Smooth muscle cell (in vitro differentiated cells): ENCODE data around the gene PTCHD1. TPM values are rescaled to one million over a fixed set of nuclear protein-coding genes. Genes with fewer than 3 reads are reported as not detected.

Experiments used
- DNase-seq: peaks from one replicate; lab custom pipeline; 2025; ENCODE audit not compliant: unreplicated experiment; lab: John Stamatoyannopoulos, UW
- H2AFZ ChIP-seq: fragments of 200-600 bp; sonication (generic); 2 replicates; pipeline ENCODE4 v1.6.0; 2016; ENCODE audit warnings: antibody characterized with exemption, low read depth, mild to moderate bottlenecking
- H3F3A ChIP-seq: fragments of 200-600 bp; sonication (generic); 2 replicates; pipeline ENCODE4 v1.6.0; 2017; ENCODE audit warnings: antibody characterized with exemption, low read depth
- H3K27ac ChIP-seq: fragments of 200-600 bp; sonication (generic); 2 replicates; pipeline ENCODE4 v1.5.1; 2016; ENCODE audit warnings: low read depth, mild to moderate bottlenecking
- H3K27me3 ChIP-seq: fragments of 200-600 bp; sonication (generic); 2 replicates; pipeline ENCODE4 v1.6.1; 2016; ENCODE audit warnings: low read depth, mild to moderate bottlenecking
- H3K36me3 ChIP-seq: fragments of 200-600 bp; sonication (generic); 2 replicates; pipeline ENCODE4 v1.5.1; 2016; ENCODE audit warnings: low read depth
- H3K4me1 ChIP-seq: fragments of 200-600 bp; sonication (generic); 2 replicates; pipeline ENCODE4 v1.5.1; 2016; ENCODE audit warnings: low read depth
- H3K4me2 ChIP-seq: fragments of 200-600 bp; sonication (generic); 2 replicates; pipeline ENCODE4 v1.6.0; 2016; ENCODE audit warnings: mild to moderate bottlenecking
- H3K4me3 ChIP-seq: fragments of 200-600 bp; sonication (generic); 2 replicates; pipeline ENCODE4 v1.5.1; 2016; ENCODE audit warnings: mild to moderate bottlenecking
- H3K79me2 ChIP-seq: fragments of 200-600 bp; sonication (generic); 2 replicates; pipeline ENCODE4 v1.6.0; 2016; ENCODE audit warnings: low read depth, mild to moderate bottlenecking
- H3K9ac ChIP-seq: fragments of 200-600 bp; sonication (generic); 2 replicates; pipeline ENCODE4 v1.6.0; 2016; ENCODE audit warnings: low read depth
- H3K9me3 ChIP-seq: fragments of 200-600 bp; sonication (generic); replicated peaks from 2 replicates; pipeline ENCODE4 v1.5.1; 2016; ENCODE audit warnings: low read depth
- H4K20me1 ChIP-seq: fragments of 200-600 bp; sonication (generic); 2 replicates; pipeline ENCODE4 v1.6.0; 2016; ENCODE audit warnings: low read depth
- CTCF ChIP-seq: fragments of 200-600 bp; sonication (generic); IDR thresholded peaks from 2 replicates; pipeline ENCODE4 v1.5.1; 2017; ENCODE audit warnings: borderline replicate concordance, mild to moderate bottlenecking, antibody characterized with exemption; ENCODE audit not compliant: insufficient read depth, poor library complexity, severe bottlenecking
- WGBS: methylation state at CpG from one replicate; pipeline ENCODE4 v1.1.7; 2016; ENCODE audit warnings: low lambda C conversion rate; 5-methylcytosine and 5-hydroxymethylcytosine counted together
- polyA plus RNA-seq: library from polyadenylated mRNA; unstranded; fragments of >200 nt; fragmentation: Nextera tagmentation; extraction: Ambion mirVana; gene quantifications from 2 replicates; pipeline ENCODE4 v1.2.1, GENCODE V29; 2016
- total RNA-seq: library from RNA; depleted of rRNA; stranded (reverse); fragments of >200 nt; gene quantifications from 2 replicates; pipeline ENCODE4 v1.2.3, GENCODE V29; 2014

Gene PTCHD1
- total and polyA plus RNA-seq, 2 experiments from 2014 or later, result 0.40 to 0.87 TPM

DNA sequence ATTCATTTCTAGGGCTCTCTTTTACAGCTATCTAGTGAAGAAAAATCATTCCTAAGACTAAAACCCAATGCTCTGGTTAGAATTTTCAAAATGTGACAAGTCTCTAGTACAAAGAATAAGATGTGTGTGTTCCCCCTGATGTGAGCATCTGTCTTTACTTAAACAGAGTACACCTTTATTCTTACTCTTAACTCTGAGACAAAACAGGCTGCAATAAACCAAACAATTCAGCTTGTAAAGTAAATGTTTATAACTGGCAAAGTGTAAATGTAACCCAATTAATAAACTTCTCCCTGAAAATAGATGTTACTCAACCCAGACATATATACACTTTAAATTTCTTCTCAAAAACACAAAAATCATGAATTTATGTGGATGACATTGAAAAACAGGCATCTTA, 51.6 kb downstream of the PTCHD1 start:
- TF ChIP-seq CTCF, result no peak

DNA sequence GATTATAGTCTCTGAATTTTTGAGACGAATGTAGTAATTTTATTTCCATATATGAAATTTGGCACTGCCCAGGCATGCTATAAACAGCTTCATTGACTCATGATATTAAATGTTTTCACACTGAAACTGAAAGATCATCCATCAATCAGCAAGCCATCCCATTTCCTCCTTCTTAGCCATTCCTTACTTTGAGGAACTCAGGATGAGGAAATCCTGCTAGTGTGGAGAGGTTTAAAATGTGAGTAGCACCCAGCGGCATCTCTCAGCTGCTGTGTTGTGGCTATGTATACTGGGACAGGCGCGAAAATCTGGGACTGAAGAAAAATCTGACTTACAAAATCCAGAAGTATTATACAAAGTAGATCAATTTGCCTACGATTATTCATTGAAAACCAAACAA, 52.1 kb downstream of the PTCHD1 start:
- no peaks in the 10 kb centered on the region for H4K20me1 ChIP-seq
- no peaks in the 10 kb centered on the region for H3K9me3 ChIP-seq
- no peak overlapping the region for H3K9ac ChIP-seq
- H3K36me3 ChIP-seq, result no peaks in the 10 kb centered on the region
- no peaks in the 10 kb centered on the region for H3K4me1 ChIP-seq
- WGBS, result 73% methylated on average over 5 of the region's 5 CpGs
- no peak for DNase-seq
- H2AFZ ChIP-seq, result no peak overlapping the region
- no peak for TF ChIP-seq CTCF
- no peak overlapping the region for H3K4me3 ChIP-seq
- no peak overlapping the region for H3K4me2 ChIP-seq
- H3F3A ChIP-seq, result no peaks in the 10 kb centered on the region
- H3K79me2 ChIP-seq, result no peaks in the 10 kb centered on the region
- H3K27me3 ChIP-seq, result no peaks in the 10 kb centered on the region
- no peak overlapping the region for H3K27ac ChIP-seq

More for the DNA sequence above, 51.6 kb downstream of the PTCHD1 start:
- Histone ChIP-seq H3K4me1 (no peaks in the 10 kb centered on the region), H2AFZ (no peak overlapping the region), H4K20me1 (no peaks in the 10 kb centered on the region), H3F3A (no peaks in the 10 kb centered on the region), H3K27me3 (no peaks in the 10 kb centered on the region), H3K36me3 (no peaks in the 10 kb centered on the region), H3K27ac (no peak overlapping the region), H3K4me2 (no peak overlapping the region), H3K4me3 (no peak overlapping the region), H3K9ac (no peak overlapping the region), H3K9me3 (no peaks in the 10 kb centered on the region), H3K79me2 (no peaks in the 10 kb centered on the region)
- DNase-seq, result no peak

DNA sequence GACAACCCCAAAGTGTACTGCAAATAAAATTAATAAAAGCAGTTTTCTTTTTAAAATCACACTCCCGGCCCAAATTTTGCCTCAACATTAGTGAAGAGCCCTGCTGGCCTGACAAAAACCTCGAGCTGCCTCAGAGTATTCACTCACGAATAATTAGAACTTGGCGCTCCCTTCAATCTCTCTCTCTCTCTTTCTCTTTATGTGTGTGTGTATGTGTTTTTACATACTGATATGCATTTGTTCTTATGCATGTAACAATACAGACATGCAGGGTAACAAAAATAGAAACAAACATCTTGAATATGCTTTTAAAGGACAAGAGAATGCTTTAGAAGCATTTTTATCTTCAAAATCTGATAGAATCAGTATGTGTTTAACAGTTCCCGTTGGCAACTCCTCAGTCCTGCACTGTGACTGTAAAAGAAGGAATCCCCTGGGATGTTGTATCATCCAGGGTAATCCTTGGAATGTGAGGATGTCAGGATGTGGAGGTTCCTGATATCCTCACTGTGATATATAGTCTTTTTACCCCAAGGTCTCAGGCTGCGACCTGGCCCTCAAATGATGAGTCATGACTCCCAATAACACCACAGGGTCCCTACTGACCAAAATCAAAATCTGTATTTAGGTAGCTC, 53.0 kb downstream of the PTCHD1 start:
- H3K4me1 ChIP-seq, result no peaks in the 10 kb centered on the region
- no peaks in the 10 kb centered on the region for H3K27me3 ChIP-seq
- WGBS, result 51% methylated on average over 6 of the region's 6 CpGs
- no peak overlapping the region for H2AFZ ChIP-seq
- no peak overlapping the region for H3K4me3 ChIP-seq
- H3K27ac ChIP-seq, result no peak overlapping the region
- H3K9ac ChIP-seq, result no peak overlapping the region
- DNase-seq, result no peak
- no peaks in the 10 kb centered on the region for H3K9me3 ChIP-seq
- H3K36me3 ChIP-seq, result no peaks in the 10 kb centered on the region
- no peaks in the 10 kb centered on the region for H3K79me2 ChIP-seq
- no peaks in the 10 kb centered on the region for H3F3A ChIP-seq
- no peaks in the 10 kb centered on the region for H4K20me1 ChIP-seq
- no peak overlapping the region for H3K4me2 ChIP-seq
- TF ChIP-seq CTCF, result no peak

- no peak overlapping the region for H3K4me2 ChIP-seq
- H3K27me3 ChIP-seq, result no peaks in the 10 kb centered on the region
- no peaks in the 10 kb centered on the region for H3K4me1 ChIP-seq
- WGBS, result 84% methylated on average over 8 of the region's 8 CpGs
- TF ChIP-seq CTCF, result no peak
- H3K9me3 ChIP-seq, result no peaks in the 10 kb centered on the region
- no peaks in the 10 kb centered on the region for H4K20me1 ChIP-seq
- H2AFZ ChIP-seq, result no peak overlapping the region
- H3F3A ChIP-seq, result no peaks in the 10 kb centered on the region
- H3K36me3 ChIP-seq, result no peaks in the 10 kb centered on the region
- no peak overlapping the region for H3K9ac ChIP-seq
- no peak overlapping the region for H3K27ac ChIP-seq
- no peak for DNase-seq
- H3K79me2 ChIP-seq, result no peaks in the 10 kb centered on the region
- no peak overlapping the region for H3K4me3 ChIP-seq
Observed at GRCh38 chrX:23389196-23389792, 54.6 kb downstream of the PTCHD1 start.
